ENCODE measurements around the gene TMEM168.
"Not testable (repeated sequence)": the region's sequence is repeated elsewhere in the genome, so short reads cannot be mapped to it uniquely, and the experiment has no call there.

The TMEM168 gene

DNA sequence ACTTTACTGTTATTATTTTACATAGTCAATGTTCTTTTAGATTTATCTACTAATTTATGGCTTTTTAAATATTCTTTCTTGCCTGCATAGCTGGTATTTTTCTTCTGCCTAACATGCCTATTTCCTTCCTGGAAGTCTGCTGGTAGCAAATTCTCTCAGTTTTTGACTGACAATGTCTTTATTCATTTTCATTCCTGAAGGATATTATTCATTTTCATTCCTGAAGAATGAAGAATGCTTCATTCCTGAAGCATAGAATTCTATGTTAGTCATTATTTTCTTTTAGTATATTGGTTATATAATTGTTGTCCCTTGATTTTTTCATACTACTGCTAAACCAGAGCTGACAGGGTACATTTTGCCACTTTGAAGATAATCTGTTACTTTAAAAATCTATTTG lies 41.8 kb downstream of the TMEM168 start:
- no peak for DNase-seq (ENCODE audit: low read depth)
- TF ChIP-seq, protein P1, sequence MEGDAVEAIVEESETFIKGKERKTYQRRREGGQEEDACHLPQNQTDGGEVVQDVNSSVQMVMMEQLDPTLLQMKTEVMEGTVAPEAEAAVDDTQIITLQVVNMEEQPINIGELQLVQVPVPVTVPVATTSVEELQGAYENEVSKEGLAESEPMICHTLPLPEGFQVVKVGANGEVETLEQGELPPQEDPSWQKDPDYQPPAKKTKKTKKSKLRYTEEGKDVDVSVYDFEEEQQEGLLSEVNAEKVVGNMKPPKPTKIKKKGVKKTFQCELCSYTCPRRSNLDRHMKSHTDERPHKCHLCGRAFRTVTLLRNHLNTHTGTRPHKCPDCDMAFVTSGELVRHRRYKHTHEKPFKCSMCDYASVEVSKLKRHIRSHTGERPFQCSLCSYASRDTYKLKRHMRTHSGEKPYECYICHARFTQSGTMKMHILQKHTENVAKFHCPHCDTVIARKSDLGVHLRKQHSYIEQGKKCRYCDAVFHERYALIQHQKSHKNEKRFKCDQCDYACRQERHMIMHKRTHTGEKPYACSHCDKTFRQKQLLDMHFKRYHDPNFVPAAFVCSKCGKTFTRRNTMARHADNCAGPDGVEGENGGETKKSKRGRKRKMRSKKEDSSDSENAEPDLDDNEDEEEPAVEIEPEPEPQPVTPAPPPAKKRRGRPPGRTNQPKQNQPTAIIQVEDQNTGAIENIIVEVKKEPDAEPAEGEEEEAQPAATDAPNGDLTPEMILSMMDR (IDR thresholded peaks at IDR 0.05; ENCODE audit: insufficient read depth, low read depth, low read length, missing control alignments) = no peak
- no peak overlapping the region for H3K4me3 ChIP-seq (ENCODE audit: low read depth, low read length)

DNA sequence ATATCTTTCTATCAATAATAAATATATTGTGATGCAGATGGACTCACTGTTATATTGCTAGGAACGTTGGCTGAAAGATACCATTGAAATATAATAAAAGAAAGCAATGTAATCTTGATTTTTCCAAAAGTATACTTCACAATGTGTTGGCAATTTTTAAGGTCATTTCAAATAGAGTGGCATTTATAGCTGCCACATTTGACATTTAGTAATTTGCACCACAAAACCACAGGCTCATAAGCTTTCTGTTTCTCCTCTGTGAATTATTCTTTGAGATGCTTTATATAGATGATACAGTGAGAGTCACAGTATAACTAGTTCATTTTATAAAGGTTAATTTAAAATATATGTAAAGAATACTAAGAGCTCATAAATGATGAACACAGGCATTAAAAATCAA lies 44.6 kb downstream of the TMEM168 start:
- TF ChIP-seq, protein P1 (IDR thresholded peaks at IDR 0.05; ENCODE audit: insufficient read depth, low read depth, low read length, missing control alignments) = no peak
- H3K4me3 ChIP-seq (ENCODE audit: low read depth, low read length) = no peak overlapping the region
- DNase-seq (ENCODE audit: low read depth) = no peak

DNA sequence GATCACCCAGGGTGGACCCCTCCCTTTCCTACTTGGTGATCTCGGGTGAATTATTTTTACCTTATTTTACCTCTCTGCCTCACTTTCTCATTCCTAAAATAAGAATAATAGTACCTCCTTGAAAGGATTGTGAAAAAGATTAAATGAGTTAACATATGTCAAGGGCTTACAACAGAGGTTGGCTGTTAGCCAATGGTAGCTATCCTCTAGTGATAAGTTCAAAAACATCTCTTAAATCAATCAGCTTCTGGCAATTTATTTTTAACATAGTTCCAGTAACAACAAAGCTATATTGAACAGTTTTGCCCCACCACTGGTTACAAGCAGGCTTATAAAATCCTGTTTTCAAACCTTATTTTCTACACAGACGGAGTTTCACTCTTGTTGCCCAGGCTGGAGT lies 45.4 kb downstream of the TMEM168 start:
- DNase-seq (ENCODE audit: low read depth) = no peak
- TF ChIP-seq, protein P1 (IDR thresholded peaks at IDR 0.05; ENCODE audit: insufficient read depth, low read depth, low read length, missing control alignments) = no peak

DNA sequence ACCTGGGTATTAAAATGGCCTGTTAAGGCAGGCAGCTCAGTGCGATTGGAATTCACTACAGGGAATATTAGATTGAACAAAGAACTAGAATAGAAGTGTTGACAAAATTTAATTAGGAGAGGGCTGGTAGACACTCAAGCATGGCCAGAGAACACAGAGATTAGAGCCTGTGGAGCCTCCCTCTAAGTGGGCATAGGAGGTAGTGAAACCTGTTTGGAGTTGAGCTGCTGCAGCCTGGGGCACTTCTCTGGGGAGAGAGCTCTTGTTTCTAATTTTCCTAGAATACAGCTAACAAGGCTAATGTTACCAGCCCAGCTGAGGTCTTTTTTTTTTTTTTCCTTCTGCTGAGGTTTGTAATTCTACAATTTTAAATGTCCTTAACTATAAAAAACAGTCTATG lies 46.4 kb downstream of the TMEM168 start:
- DNase-seq (ENCODE audit: low read depth) = no peak
- no peak overlapping the region for H3K4me3 ChIP-seq (ENCODE audit: low read depth, low read length)
- TF ChIP-seq, protein P1 (IDR thresholded peaks at IDR 0.05; ENCODE audit: insufficient read depth, low read depth, low read length, missing control alignments) = no peak

More for the DNA sequence above, 45.4 kb downstream of the TMEM168 start:
- H3K4me3 ChIP-seq (ENCODE audit: low read depth, low read length) = no peak overlapping the region

DNA sequence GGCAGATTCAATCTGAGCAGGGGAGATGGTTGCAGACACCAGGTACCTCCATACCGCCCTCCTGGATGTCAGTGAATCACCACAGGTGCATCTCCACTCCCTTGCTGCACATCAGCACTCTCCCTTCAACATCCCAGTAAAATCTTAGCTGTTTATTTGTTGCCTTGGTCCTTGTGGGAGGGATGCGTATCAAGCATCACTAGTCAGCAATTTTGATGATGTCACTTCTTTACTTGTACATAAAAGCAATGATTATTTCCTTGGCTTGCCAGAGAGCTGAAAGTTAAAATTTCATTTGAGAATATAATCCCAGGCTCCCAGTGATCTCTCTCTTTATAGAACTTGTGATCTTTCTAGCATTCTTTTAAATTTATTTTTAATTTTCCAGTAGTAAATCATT lies 49.5 kb downstream of the TMEM168 start:
- TF ChIP-seq, protein P1 (IDR thresholded peaks at IDR 0.05; ENCODE audit: insufficient read depth, low read depth, low read length, missing control alignments) = no peak
- DNase-seq (ENCODE audit: low read depth) = no peak
- H3K4me3 ChIP-seq (ENCODE audit: low read depth, low read length) = no peak overlapping the region

DNA sequence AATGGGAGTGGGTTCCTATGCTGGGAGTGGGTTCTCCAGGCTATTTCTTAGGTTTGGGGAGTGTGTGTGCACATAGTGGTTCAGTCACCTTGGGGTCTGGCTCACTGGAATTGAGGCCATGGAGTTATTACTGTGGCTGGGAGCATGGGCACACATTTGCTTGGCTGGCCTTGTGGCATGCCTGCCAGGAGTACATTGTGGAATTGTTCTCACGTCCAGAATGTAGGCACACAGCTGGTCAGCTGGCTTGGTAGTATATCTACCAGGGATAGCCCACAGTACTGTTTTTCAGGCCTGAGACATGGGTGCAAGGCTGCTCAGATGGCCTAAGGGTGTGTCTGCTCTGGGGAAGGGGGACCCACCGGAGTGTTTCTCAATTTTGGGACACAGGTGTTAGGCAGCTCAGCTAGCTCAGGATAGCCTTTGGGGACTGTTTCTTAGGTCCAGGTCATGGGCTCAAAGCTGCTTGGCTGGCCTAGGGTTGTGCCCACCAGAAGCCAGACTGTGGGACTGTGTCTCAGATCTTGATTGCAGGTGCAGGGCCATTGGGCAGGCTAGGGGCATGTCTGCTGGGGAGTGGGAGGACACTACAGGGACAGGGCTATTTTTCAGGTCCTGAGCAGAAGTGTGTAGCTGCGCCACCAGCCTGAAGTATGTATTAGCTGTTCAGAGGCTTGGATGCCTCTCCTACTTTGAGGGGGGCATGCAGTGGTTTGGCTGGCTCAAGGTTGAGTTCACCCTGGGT lies 50.6 kb downstream of the TMEM168 start:
- H3K4me3 ChIP-seq (ENCODE audit: low read depth, low read length) = no peak overlapping the region
- DNase-seq (ENCODE audit: low read depth) = no peak
- TF ChIP-seq, protein P1 (IDR thresholded peaks at IDR 0.05; ENCODE audit: insufficient read depth, low read depth, low read length, missing control alignments) = no peak

DNA sequence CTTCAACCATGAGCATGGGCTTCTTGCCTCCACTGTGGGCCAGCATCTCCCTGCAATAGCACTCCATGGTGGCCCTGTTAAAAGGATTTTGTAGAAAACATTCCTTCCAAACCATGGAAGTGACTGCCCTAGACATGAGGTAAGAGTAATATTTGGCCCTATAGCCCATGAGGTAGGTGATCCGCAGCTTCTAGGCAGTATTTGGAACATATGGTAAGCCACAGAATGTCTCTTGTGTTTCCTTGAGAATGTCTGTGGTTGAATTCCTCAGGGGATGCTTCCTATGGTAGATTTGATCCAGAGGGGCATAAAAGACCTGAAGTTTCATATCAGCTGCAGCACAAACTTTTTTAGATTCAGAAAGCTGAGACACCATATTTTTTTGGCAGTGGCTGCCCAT lies 54.9 kb downstream of the TMEM168 start:
- TF ChIP-seq, protein P1 (IDR thresholded peaks at IDR 0.05; ENCODE audit: insufficient read depth, low read depth, low read length, missing control alignments) = no peak
- H3K4me3 ChIP-seq (ENCODE audit: low read depth, low read length) = no peak overlapping the region
- DNase-seq (ENCODE audit: low read depth) = no peak

DNA sequence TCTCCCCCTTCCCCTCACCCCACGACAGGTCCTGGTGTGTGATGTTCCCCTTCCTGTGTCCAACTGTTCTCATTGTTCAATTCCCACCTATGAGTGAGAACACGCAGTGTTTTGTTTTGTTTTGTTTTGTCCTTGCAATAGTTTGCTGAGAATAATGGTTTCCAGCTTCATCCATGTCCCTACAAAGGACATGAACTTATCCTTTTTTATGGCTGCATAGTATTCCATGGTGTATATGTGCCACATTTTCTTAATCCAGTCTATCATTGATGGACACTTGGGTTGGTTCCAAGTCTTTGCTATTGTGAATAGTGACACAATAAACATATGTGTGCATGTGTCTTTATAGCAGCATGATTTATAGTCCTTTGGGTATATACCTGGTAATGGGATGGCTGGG lies 58.9 kb downstream of the TMEM168 start:
- not testable (repeated sequence) for H3K4me3 ChIP-seq (ENCODE audit: low read depth, low read length); DNase-seq (ENCODE audit: low read depth)
